ENCODE results near the gene RBM11.

DNA sequence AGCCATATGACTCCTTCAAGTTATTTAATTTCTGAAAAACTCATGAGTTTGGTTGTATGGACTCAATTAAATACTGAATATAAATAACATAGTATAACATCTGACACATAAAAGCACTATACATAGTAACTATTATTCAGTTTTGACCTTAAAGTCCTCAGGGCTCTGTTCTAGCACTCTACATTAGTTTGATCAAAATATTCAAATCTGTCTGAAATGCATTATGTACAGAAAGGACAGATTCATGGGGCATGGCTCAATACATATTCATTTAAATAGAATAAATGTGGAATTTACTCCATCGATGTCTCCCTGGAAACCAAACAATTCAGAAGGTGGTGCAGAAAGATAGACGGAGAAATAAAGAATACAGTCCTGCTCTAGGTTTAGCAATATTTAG lies 49.1 kb downstream of the RBM11 start:
- TF ChIP-seq CTCF (IDR thresholded peaks at IDR 0.05) (no peak), POLR2A (IDR thresholded peaks at IDR 0.05) (no peak), POLR2AphosphoS5 (IDR thresholded peaks at IDR 0.05; ENCODE audit: insufficient read depth in 1 of 2, low read depth in 1 of 2) (no peak)
